GM19324 (cell line): ENCODE results near the gene RIN2.
"Not testable (repeated sequence)": the region's sequence is repeated elsewhere in the genome, so short reads cannot be mapped to it uniquely, and the experiment has no call there.

Experiments
- ATAC-seq: cut with Tn5 transposase; IDR thresholded peaks from one replicate; pipeline ENCODE4 v1.9.1; 2021; ENCODE audit warnings: mild to moderate bottlenecking, moderate library complexity; ENCODE audit not compliant: unreplicated experiment, low FRiP score

RIN2 gene

DNA sequence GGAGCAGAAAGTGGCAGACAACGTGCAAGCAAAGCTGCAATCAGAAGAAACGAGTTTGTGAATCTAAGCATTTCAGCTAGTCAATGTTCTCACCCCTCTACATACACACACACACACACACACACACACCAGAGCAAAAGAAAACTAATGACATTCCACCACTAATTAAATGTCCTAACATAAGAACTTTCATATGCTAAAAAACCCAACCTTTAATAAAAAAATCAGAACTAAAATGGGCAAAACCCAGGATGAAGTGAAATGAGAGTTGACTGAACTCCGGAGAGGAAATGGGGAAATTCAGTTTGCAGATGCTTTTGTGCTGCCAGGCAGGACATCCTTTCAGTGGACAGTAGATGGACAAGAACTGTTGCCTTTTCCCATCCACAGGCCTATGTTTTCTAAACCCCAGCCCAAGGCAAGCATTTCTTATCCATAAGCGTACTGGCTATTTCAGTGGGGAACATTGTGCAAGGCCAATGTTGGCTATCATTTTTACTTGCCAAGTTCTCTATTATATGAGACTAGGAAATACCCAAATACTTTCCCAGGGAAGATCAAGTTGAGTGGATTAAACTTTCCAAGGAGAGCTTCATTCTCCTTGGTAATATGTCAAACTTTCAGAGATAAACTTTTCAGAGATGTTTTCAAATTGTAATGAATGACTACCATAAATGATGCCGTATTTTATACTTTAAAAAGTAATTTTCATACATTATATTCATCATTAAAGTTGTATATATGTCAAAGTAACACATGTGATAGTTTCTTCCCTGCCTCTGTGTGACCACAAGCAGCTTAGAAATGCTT, 27.3 kb downstream of the RIN2 start:
- no peak for ATAC-seq

DNA sequence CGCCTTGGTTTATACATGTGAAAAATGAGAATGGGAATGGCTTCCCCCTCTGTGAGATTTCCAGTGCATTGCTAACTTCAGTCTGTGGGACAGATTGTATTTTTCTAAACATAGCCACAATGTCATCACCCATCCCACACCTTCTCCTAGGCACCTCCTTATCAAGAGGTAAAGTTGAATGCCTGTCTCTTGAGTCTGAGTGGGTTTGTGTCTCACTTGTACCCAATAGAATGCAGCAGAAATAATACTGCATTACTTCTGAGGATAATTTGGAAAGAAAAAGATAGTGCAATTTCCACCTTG, 27.9 kb downstream of the RIN2 start:
- no peak for ATAC-seq

DNA sequence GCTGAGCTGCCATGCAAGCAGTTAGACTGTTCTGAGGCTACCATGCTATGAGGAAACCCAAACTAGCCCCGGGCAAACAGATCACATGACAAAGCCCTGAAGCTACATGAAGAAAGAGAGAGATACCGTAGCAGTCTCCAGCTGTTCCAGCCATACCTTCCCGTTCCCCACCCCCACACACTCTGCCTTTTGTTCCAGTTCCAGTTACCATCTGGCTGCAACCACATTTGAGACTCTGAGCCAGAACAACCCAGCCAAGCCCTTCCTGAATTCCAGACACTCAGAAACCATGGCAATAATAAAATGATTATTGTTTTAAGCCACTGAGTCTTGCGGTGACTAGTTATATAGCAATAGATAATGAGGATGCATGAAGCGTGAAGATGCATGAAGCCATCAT, 28.3 kb downstream of the RIN2 start:
- no peak for ATAC-seq

DNA sequence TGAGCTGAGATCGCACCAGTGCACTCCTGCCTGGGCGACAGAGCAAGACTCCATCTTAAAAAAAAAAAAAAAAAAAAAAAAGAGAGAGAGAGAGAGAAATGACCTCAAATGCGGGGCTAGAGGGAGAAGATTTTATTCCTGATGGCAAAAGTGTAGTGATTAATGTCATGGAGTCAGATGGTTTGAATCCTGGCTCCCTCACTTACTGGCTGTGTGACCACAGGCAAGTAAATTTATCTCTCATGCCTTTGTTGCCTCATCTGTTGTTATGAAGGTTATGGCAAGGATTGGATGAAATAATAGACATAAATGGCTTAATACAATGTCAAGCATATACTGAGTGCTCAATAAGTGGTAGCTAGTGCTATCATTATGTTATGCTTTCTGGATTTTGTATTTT, 29.3 kb downstream of the RIN2 start:
- no peak for ATAC-seq

DNA sequence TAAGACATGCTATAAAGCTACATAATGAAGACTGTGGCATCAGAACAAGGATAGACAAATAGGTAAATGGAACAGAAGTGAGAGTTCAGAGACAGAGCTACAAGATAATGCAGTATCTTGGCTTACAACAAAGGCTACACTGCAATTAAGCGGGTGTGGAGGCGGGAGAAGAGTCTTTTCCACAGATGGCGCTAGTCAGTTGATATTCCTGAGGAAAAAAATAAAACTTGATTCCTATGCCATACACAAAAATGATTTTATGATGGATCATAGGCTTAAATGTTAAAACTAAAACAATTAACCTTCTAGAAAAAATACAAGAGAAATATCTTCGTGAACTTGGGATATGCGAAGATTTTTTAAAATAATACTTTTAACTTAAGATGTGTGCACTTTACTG, 31.0 kb downstream of the RIN2 start:
- ATAC-seq = no peak

DNA sequence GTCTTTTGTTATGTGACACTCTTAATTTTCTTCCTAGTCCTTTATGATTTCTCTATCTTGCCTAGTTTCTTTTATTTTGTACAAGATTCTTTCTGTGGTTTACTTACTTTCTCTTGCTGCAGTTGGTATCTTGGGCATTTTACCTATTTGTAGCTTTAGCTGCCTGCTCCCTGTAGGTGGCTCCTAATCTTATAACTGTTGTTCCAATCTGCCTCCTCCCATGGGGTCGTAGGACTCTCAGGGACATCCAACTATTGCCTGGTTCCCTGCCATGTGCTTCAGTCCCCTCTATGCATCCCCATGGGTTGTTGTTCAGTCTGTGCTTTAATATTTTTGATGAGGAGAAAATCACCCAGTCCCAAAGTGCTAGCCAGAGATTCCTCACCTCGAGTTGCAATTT, 31.4 kb downstream of the RIN2 start:
- ATAC-seq = no peak

DNA sequence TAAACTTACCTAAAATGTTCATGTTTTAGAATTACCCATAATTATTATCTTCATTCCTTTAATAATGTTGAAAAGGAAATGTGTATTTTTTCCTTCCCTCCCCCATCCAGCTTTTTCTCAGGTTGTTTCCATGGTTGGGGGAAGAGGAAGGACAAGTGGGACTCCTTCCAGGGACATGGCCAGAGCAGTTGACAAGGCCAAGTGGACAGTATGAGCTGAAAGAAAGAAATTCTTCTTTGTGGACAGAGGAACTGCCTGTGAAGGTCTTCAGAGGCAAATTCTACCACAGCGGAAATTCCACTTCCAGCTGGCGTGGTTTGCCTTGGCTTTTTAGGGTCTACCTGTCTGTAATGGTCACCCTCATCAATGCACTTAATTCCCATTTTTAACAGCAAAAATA, 33.8 kb downstream of the RIN2 start:
- ATAC-seq = no peak

DNA sequence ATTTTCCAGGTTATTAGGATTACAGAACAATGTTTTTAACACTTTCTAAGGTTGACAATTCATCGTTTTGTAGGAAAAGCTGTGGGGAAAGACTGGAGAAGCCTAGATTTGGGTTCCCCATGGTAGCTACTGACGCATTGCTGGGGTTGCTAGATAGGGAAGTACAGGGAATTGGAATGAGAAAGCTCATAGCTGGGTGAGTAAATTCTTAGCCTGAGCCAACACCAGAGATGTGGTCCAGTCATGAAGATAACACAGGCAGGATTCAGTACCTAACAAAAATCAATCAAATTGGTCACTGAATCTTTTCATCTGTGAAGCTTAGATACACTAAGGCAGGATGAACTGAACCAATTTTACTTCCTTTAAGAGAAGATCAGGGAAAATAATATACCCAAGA, 35.7 kb downstream of the RIN2 start:
- ATAC-seq = no peak

DNA sequence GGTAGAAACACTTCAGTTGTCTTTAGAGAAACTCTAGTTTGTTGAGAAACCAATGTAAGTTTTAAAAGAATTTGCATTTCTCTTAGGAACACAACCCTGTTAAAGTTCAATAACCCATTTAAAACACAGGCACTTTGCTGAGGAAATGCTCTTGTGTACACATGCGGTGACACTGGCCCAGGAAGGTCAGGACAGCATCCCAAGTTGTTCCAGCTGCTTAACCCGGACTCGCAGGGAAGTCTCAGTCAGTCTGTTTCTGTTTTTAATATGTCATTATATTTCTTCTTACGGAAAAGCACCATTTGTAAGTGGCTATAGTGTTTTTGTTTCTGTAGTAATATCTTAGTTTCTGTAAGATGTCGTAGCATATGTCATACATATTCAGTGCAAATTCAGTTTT, 36.9 kb downstream of the RIN2 start:
- ATAC-seq = no peak

DNA sequence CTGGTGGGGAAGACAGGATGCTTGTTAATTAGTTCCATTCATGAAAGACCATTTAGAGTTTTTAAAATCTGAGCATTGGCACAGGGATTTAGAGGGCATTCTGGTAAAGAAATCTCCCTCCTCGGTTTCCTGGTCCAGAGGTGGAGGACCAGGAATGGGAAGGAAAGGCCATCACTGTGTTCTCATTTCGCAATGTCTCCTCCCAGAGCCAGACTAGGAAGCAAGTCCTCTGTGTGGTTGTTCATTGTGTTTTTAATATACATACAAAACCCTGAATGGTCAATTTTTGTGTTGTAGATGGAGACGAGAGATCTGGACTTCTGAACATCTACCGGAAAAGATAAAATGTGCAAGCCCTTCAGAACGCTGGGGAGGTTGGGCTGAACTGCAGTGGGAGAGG, 41.3 kb downstream of the RIN2 start:
- ATAC-seq = no peak

DNA sequence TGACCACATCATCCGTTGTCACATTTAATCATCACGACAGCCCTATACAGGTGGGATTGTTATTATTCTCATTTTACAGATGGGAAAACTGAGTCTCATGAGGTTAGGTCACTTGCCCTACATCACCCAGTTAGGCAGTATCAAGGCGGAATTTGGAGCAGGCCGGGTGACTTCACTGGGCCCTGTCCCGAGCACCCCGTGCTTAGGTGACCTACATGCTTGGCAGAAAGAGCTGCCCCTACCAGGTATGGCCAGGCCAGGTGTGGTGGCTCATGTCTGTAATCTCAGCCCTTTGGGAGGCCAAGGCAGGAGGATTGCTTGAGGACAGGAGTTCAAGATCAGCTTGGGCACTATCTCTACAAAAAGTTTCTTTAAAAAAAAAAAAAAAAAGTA, 44.0 kb downstream of the RIN2 start:
- no peak for ATAC-seq

DNA sequence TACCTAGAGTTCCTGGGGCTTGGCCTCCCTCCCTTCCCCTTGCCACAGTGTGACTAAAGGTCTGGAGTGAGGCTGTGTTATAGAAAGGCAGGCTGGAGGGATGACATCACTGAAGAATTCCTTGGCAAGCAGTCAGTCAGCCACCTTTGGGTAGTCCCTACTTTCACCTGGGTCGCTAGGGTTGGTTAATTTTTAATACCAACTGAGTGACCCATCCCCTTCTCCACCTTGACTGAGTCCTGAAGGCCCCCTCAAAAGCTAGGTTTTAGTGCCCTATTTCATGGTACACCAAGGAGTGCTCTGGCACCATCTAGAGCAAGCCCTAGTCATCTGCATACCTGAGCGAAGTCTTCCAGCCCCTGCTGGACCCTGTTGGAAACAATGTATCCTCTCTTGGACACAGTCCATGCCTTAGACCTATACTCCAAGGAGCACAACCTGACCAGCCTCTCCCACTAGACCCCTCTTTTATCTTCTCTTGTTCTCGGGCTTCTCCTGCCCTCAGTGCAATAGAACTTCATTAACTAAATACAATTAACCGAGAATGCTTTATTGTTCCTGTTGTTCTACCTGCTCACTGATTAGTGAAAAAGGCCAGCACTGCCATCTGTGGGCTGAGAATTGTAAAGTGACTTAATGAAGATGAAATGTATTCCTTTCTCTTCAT, 44.6 kb downstream of the RIN2 start:
- no peak for ATAC-seq

DNA sequence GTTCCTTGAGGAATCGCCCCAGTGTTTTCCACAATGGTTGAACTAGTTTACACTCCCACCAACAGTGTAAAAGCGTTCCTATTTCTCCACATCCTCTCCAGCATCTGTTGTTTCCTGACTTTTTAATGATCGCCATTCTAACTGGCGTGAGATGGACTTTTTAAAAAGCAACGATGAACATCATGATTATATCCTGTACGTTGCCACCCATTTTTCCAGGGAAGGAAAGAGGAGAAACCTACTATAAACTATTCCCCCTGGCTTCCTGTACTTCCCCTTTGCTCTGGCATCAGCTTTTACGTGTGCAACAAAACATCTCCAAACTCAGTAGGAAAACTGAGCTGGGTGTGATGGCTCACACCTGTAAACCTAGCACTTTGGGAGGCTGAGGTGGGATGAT, 48.2 kb downstream of the RIN2 start:
- not testable (repeated sequence) for ATAC-seq

DNA sequence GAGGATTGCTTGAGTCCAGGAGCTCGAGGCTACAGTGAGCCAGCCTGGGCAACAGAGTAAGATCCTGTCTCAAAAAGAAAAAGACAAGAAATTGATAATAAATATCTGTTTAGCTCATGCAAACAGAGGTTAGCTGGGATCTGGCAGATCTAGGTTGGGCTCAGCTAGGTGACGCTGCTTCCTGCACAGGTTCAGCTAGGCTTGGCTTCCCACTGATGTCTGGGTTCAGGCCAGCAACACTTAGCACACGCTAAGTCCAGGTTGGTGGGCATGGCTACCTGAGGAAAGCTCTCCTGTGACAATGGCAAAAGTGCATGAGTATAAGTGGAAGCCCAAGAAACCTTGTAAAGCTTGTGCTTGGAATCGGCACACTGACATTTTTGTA, 48.7 kb downstream of the RIN2 start:
- ATAC-seq = no peak

DNA sequence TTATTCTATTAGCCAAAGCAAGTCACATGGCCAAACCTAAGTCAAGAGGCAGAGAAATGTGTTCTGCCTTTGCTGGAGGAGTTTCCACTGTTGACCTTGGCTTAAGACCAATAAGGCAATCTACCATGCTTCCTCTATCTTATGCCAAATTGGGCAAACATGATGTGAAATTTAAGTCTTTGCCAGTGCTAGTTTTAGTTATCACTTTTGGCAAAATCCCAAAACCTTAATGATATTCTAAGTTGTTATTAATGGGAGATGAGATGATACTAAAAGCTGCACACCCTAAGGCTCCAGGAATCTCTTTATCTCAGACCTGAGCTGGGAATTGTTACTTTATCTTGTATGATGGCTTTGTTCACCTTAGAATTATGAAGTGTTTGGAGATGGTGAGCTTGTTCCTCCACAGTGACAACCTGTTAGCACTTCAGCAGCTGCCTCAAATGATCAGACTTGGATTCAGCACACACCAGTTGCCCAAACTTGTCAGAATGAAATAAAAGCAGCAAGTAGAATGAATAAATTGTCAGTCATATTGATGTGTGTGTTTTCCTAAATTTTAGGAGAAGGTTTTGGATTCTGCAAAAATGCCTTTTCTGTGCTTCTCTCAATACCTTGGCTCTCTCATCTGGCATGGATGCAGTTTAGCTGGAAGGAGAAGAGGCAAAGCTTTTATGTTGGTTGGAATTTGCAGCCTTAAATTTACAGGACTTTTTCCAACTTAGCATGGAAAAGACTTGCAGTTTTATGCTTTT, 49.3 kb downstream of the RIN2 start:
- ATAC-seq = no peak
